Measurements from ENCODE around the gene SDF4.

The SDF4 gene

GRCh38 chr1:1175221-1176062 lies 56.4 kb downstream of the SDF4 start:
- Histone ChIP-seq H3K14ac (ENCODE audit: low read length) (no peak overlapping the region), H3K79me2 (ENCODE audit: control insufficient read depth, insufficient read depth, low read length, poor library complexity) (no peaks in the 10 kb centered on the region), H3K9me3 (ENCODE audit: insufficient read depth, low read depth, low read length) (peaks cover 10% of the 10 kb centered on the region), H3K9ac (ENCODE audit: low read length) (no peak overlapping the region), H2AFZ (ENCODE audit: insufficient read depth, low read length, poor library complexity) (no peak overlapping the region), H3K36me3 (ENCODE audit: control insufficient read depth in 1 of 2, insufficient read depth in 2 of 2, low read length in 2 of 2) (no peaks in the 10 kb centered on the region), H4K91ac (ENCODE audit: low read depth, low read length) (no peak overlapping the region), H3K4me1 (ENCODE audit: control insufficient read depth in 1 of 2, insufficient read depth in 2 of 2, low read length in 2 of 2) (peaks cover 2 to 6% of the 10 kb centered on the region in 2 experiments), H3K18ac (ENCODE audit: low read length) (no peak overlapping the region), H2BK5ac (ENCODE audit: low read depth, low read length, poor library complexity) (no peak overlapping the region), H3K27ac (ENCODE audit: low read depth, low read length) (no peak overlapping the region), H3K4me3 (ENCODE audit: low read depth, low read length) (no peak overlapping the region), H3K4me2 (ENCODE audit: low read length) (no peak overlapping the region), H4K12ac (ENCODE audit: low read depth, low read length) (no peak overlapping the region), H4K8ac (ENCODE audit: low read depth, low read length) (no peak overlapping the region), H3K4ac (ENCODE audit: low read depth, low read length) (no peak overlapping the region), H3K23ac (ENCODE audit: low read length) (no peak overlapping the region), H2BK12ac (ENCODE audit: low read length) (no peak overlapping the region), H3K27me3 (ENCODE audit: insufficient read depth, low read length) (no peaks in the 10 kb centered on the region), H2BK120ac (ENCODE audit: insufficient read depth, low read length, poor library complexity) (no peak overlapping the region), H3K79me1 (ENCODE audit: low read length) (no peaks in the 10 kb centered on the region), H2AK5ac (ENCODE audit: low read length) (no peak overlapping the region)
- no peak for DNase-seq
- WGBS (ENCODE audit: extremely low coverage, insufficient coverage, insufficient read length) = no CpG with 5 or more reads among the region's 29 CpGs

- no CpG with 5 or more reads among the region's 35 CpGs for WGBS (ENCODE audit: extremely low coverage, insufficient coverage, insufficient read length)
- no peak within 1 kb of the TSS for H4K12ac ChIP-seq (ENCODE audit: low read depth, low read length)
- H3K27me3 ChIP-seq (ENCODE audit: insufficient read depth, low read length) = no peaks in the 10 kb centered on the region
Measured at GRCh38 chr1:1173793-1174415, 57.9 kb downstream of the SDF4 start, which contains the start of gene TTLL10. Gene TTLL10, plus strand, starts transcription at chr1:1173880. Its CDS starts 5,336 bp downstream, at chr1:1179216.

GRCh38 chr1:1173061-1173792 lies 58.6 kb downstream of the SDF4 start:
- H3K9me3 ChIP-seq (ENCODE audit: insufficient read depth, low read depth, low read length) = peaks cover 7% of the 10 kb centered on the region
- H2BK12ac ChIP-seq (ENCODE audit: low read length) = no peak overlapping the region
- no peak overlapping the region for H4K8ac ChIP-seq (ENCODE audit: low read depth, low read length)
- no peaks in the 10 kb centered on the region for H3K27me3 ChIP-seq (ENCODE audit: insufficient read depth, low read length)
- no peak overlapping the region for H3K14ac ChIP-seq (ENCODE audit: low read length)
- no peak overlapping the region for H4K12ac ChIP-seq (ENCODE audit: low read depth, low read length)
- DNase-seq = no peak
- H3K18ac ChIP-seq (ENCODE audit: low read length) = no peak overlapping the region
- no peak overlapping the region for H3K4ac ChIP-seq (ENCODE audit: low read depth, low read length)
- H3K23ac ChIP-seq (ENCODE audit: low read length) = no peak overlapping the region
- no peak overlapping the region for H2BK120ac ChIP-seq (ENCODE audit: insufficient read depth, low read length, poor library complexity)
- WGBS (ENCODE audit: extremely low coverage, insufficient coverage, insufficient read length) = no CpG with 5 or more reads among the region's 32 CpGs
- no peak overlapping the region for H3K4me2 ChIP-seq (ENCODE audit: low read length)
- no peak overlapping the region for H2BK5ac ChIP-seq (ENCODE audit: low read depth, low read length, poor library complexity)
- no peak overlapping the region for H3K4me3 ChIP-seq (ENCODE audit: low read depth, low read length)
- H4K91ac ChIP-seq (ENCODE audit: low read depth, low read length) = no peak overlapping the region
- no peaks in the 10 kb centered on the region for H3K79me1 ChIP-seq (ENCODE audit: low read length)
- no peak overlapping the region for H2AFZ ChIP-seq (ENCODE audit: insufficient read depth, low read length, poor library complexity)
- no peak overlapping the region for H3K27ac ChIP-seq (ENCODE audit: low read depth, low read length)
- H3K36me3 ChIP-seq (ENCODE audit: control insufficient read depth in 1 of 2, insufficient read depth in 2 of 2, low read length in 2 of 2) = no peaks in the 10 kb centered on the region
- H3K79me2 ChIP-seq (ENCODE audit: control insufficient read depth, insufficient read depth, low read length, poor library complexity) = no peaks in the 10 kb centered on the region
- no peak overlapping the region for H3K9ac ChIP-seq (ENCODE audit: low read length)
- no peak overlapping the region for H2AK5ac ChIP-seq (ENCODE audit: low read length)
- H3K4me1 ChIP-seq (ENCODE audit: control insufficient read depth in 1 of 2, insufficient read depth in 2 of 2, low read length in 2 of 2) = peaks cover 2 to 6% of the 10 kb centered on the region in 2 experiments

More at GRCh38 chr1:1173793-1174415, 57.9 kb downstream of the SDF4 start, which contains the start of gene TTLL10:
- H3K4me2 ChIP-seq (ENCODE audit: low read length) = no peak within 1 kb of the TSS
- no peak for DNase-seq
- no peak within 1 kb of the TSS for H3K23ac ChIP-seq (ENCODE audit: low read length)
- no peak within 1 kb of the TSS for H2AFZ ChIP-seq (ENCODE audit: insufficient read depth, low read length, poor library complexity)
- H2AK5ac ChIP-seq (ENCODE audit: low read length) = no peak within 1 kb of the TSS
- no peak within 1 kb of the TSS for H4K91ac ChIP-seq (ENCODE audit: low read depth, low read length)
- no peak within 1 kb of the TSS for H3K27ac ChIP-seq (ENCODE audit: low read depth, low read length)
- no peak within 1 kb of the TSS for H3K14ac ChIP-seq (ENCODE audit: low read length)
- H3K79me1 ChIP-seq (ENCODE audit: low read length) = no peaks in the 10 kb centered on the region
- no peak within 1 kb of the TSS for H3K18ac ChIP-seq (ENCODE audit: low read length)
- H3K36me3 ChIP-seq (ENCODE audit: control insufficient read depth in 1 of 2, insufficient read depth in 2 of 2, low read length in 2 of 2) = no peaks in the 10 kb centered on the region
- peaks cover 7% of the 10 kb centered on the region for H3K9me3 ChIP-seq (ENCODE audit: insufficient read depth, low read depth, low read length)
- H3K79me2 ChIP-seq (ENCODE audit: control insufficient read depth, insufficient read depth, low read length, poor library complexity) = no peaks in the 10 kb centered on the region
- no peak within 1 kb of the TSS for H2BK12ac ChIP-seq (ENCODE audit: low read length)
- no peak within 1 kb of the TSS for H3K4ac ChIP-seq (ENCODE audit: low read depth, low read length)
- H2BK5ac ChIP-seq (ENCODE audit: low read depth, low read length, poor library complexity) = no peak within 1 kb of the TSS
- no peak within 1 kb of the TSS for H4K8ac ChIP-seq (ENCODE audit: low read depth, low read length)
- peaks cover 2 to 6% of the 10 kb centered on the region in 2 experiments for H3K4me1 ChIP-seq (ENCODE audit: control insufficient read depth in 1 of 2, insufficient read depth in 2 of 2, low read length in 2 of 2)
- H3K4me3 ChIP-seq (ENCODE audit: low read depth, low read length) = no peak within 1 kb of the TSS
- no peak within 1 kb of the TSS for H2BK120ac ChIP-seq (ENCODE audit: insufficient read depth, low read length, poor library complexity)
- H3K9ac ChIP-seq (ENCODE audit: low read length) = no peak within 1 kb of the TSS

- Histone ChIP-seq H3K4ac (ENCODE audit: low read depth, low read length) (no peak overlapping the region), H2AK5ac (ENCODE audit: low read length) (no peak overlapping the region), H3K4me1 (ENCODE audit: control insufficient read depth in 1 of 2, insufficient read depth in 2 of 2, low read length in 2 of 2) (peaks cover 2 to 3% of the 10 kb centered on the region in 2 experiments), H4K8ac (ENCODE audit: low read depth, low read length) (no peak overlapping the region), H3K9ac (ENCODE audit: low read length) (no peak overlapping the region), H4K91ac (ENCODE audit: low read depth, low read length) (no peak overlapping the region), H3K27ac (ENCODE audit: low read depth, low read length) (no peak overlapping the region), H3K9me3 (ENCODE audit: insufficient read depth, low read depth, low read length) (peaks cover 10% of the 10 kb centered on the region), H3K14ac (ENCODE audit: low read length) (no peak overlapping the region), H3K18ac (ENCODE audit: low read length) (no peak overlapping the region), H2AFZ (ENCODE audit: insufficient read depth, low read length, poor library complexity) (no peak overlapping the region), H2BK12ac (ENCODE audit: low read length) (no peak overlapping the region), H3K79me1 (ENCODE audit: low read length) (no peaks in the 10 kb centered on the region), H3K4me3 (ENCODE audit: low read depth, low read length) (no peak overlapping the region), H2BK120ac (ENCODE audit: insufficient read depth, low read length, poor library complexity) (no peak overlapping the region), H3K36me3 (ENCODE audit: control insufficient read depth in 1 of 2, insufficient read depth in 2 of 2, low read length in 2 of 2) (no peaks in the 10 kb centered on the region), H3K79me2 (ENCODE audit: control insufficient read depth, insufficient read depth, low read length, poor library complexity) (no peaks in the 10 kb centered on the region), H3K27me3 (ENCODE audit: insufficient read depth, low read length) (no peaks in the 10 kb centered on the region), H3K23ac (ENCODE audit: low read length) (no peak overlapping the region), H3K4me2 (ENCODE audit: low read length) (no peak overlapping the region), H2BK5ac (ENCODE audit: low read depth, low read length, poor library complexity) (no peak overlapping the region), H4K12ac (ENCODE audit: low read depth, low read length) (no peak overlapping the region)
- DNase-seq = no peak
- WGBS (ENCODE audit: extremely low coverage, insufficient coverage, insufficient read length) = no CpG with 5 or more reads among the region's 33 CpGs
Measured at GRCh38 chr1:1171546-1172340, 60.1 kb downstream of the SDF4 start.

All from trophoblast cell (in vitro differentiated cells and primary cell).